Activated T-cell treated with anti-CD3 and anti-CD28 coated beads for 24 hours (primary cell): ENCODE data around the gene TMEM209.
"Not testable (repeated sequence)": the region's sequence is repeated elsewhere in the genome, so short reads cannot be mapped to it uniquely, and the experiment has no call there.

Experiments used
- DNase-seq: peaks from one replicate; pipeline ENCODE4 v3.0.0-alpha.2; 2020; ENCODE audit warnings: low read depth

Gene TMEM209

DNA sequence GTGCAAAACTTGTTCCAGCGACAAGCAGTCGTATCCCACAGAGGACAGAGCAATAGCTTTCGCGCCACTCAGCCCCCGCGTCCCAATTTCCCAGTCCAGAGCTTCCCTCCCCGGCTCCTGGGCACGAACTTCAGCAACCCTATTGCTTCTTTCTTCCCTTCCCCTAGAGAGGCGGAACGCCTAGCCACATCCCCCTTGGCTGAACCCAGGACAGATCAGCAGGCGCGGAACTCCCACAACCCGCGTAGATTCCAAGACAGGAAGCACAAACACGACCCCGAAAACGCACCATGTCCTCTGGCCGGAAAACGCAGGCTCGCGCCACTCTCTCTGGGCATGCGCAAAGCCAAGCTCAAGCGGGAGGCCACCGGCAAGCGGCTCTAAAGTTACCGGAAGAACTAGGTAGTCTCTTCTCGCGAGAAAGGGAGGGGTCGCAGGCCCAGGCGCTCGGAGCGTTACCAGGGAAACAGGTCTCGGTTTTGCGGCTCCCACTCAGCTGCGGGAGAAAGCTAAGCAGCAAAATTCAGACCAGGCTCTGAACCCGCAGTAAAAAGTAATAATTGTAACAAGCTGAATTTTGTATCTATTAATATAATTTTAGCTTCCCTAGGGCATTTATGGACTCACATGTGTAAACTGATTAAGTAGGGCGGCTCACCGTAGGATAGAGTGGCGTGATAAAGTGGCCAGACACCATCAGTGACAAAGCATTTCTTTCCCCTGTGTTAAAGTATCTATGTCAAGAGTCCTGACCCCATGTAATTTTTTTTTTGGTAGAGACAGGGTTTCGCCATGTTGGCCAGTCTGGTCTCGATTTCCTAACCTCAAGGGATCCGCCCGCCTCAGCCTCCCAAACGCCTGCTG, at the start of gene TMEM209:
TMEM209 (minus strand) TSS at position 323 of the 864 bp plus-strand sequence; CDS start at position 292, 31 bp downstream.
- DNase-seq = peak; percentile 94

DNA sequence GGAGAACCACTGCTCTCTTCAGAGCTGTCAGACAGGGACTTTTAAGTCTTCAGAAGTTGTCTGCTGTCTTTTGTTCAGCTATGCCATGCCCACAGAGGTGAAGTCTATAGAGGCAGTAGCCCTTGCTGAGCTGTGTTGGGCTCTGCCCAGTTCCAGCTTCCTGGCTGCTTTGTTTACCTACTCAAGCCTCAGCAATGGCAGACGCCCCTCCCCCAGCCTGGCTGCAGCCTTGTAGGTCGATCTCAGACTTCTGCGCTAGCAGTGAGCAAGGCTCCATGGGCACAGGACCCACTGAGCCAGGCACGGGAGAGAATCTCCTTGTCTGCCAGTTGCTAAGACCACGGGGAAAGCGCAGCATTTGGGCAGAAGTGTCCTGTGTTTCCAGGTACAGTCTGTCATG, 49.3 kb upstream of the TMEM209 start:
- DNase-seq = no peak

DNA sequence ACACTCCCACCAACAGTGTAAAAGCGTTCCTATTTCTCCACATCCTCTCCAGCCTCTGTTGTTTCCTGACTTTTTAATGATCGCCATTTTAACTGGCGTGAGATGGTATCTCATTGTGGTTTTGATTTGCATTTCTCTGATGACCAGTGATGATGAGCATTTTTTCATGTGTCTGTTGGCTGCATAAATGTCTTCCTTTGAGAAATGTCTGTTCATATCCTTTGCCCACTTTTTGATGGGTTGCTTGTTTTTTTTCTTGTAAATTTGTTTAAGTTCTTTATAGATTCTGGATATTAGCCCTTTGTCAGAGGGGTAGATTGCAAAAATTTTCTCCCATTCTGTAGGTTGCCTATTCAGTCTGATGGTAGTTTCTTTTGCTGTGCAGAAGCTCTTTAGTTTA, 44.4 kb upstream of the TMEM209 start:
- not testable (repeated sequence) for DNase-seq

DNA sequence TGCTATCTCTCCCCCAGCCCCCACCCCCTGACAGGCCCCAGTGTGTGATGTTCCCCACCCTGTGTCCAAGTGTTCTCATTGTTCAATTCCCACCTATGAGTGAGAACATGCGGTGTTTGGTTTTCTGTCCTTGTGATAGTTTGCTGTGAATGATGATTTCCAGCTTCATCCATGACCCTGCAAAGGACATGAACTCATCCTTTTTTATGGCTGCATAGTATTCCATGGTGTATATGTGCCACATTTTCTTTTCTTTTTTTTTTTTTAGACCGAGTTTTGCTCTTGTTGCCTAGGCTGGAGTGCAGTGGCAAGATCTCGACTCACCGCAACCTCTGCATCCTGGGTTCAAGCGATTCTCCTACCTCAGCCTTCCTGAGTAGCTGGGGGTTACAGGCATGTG, 43.6 kb upstream of the TMEM209 start:
- DNase-seq = not testable (repeated sequence)

DNA sequence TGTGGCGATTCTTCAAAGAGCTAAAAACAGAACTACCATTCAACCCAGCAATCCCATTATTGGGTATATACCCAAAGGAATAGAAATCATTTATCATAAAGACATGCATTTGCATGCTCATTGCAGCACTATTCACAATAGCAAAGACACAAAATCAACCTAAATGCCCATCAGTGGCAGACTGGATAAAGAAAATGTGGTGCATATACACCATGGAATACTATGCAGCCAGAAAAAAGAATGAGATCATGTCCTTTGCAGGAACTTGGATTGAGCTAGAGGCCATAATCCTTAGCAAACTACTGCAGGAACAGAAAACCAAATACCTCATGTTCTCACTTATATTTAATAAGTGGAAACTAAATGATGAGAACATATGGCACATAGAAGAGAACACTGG, 41.3 kb upstream of the TMEM209 start:
- not testable (repeated sequence) for DNase-seq

DNA sequence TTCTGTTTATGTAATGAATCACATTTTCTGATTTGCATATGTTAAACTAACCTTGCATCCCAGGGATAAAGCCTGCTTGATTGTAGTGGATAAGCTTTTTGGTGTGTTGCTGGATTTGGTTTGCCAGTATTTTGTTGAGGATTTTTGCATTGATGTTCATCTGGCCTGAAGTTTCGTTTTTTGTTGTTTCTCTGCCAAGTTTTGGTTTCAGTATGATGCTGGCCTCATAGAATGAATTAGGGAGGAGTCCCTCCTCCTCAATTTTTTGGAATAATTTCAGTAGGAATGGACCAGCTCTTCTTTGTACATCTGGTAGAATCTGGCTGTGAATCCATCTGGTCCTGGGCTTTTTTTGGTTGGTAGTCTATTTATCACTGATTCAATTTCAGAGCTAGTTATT, 38.3 kb upstream of the TMEM209 start:
- DNase-seq = not testable (repeated sequence)

DNA sequence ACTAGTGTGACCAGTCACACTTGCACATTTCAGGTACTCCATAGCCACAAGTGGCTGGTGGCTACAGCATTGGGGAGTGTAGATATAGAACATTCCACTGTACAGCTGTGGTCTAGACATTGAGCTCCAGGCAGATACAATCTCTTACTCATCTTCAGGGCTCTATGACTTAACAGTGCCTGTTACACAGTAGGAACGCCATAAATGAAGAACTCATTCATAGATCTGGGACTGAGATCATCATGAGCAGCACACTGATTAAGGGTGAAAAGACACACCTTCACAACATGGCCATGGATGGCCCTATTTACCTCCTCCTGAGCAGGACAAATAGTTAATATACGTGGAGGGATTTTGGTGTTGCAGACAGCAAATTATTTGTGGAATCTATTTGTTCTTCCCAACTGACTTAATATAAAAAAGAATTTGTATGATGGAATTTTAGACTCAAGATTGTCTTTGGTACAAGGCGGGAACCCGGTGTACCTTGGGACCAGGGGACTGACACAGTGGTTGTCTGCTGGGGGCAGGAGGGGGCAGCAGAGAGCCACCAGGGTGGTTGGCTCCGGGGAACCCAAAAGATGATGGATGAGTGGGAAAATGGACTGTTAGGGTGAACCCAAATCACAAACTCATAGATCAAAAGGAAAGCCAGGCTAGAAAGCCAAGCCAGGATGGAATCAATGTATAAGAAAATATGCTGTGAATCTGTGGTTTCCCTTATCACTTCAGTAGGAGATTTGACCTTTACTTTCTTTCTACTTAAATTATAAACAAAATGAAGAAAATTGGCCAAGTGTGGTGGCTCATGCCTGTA, 37.2 kb upstream of the TMEM209 start:
- DNase-seq = peak; percentile 44

DNA sequence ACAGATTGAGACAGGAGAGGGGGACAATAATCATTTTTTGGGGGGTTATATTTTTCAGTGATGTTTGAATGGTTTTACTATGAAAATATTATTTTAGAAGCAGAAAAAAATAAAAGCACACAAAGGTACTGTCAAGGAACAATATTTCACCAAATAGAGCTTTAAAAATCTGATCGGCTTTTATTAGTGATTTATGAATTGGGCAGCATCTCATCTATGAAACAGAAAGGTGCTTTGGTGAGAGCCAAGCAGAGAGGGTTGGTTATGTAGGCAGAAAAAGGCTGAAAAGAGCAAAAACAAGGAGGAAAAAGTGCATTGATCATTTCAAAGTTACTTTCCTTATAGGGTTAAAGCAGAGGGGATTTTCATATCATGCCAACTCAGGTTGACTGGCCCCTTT, 35.0 kb upstream of the TMEM209 start:
- no peak for DNase-seq

DNA sequence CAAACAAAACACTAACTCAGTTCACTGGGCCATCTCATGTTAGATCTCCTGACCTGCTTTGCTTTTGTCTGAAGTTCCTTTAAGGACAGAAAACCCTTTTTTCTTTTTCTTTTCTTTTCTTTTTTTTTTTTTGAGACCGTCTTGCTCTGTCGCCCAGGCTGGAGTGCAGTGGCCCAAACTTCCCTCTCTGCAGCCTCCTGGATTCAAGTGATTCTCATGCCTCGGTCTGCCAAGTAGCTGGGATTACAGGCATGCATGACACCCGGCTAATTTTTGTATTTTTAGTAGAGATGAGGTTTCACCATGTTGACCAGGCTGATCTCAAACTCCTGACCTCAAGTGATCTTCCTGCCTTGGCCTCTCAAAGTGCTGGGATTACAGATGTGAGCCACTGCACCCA, 31.2 kb upstream of the TMEM209 start:
- DNase-seq = not testable (repeated sequence)

DNA sequence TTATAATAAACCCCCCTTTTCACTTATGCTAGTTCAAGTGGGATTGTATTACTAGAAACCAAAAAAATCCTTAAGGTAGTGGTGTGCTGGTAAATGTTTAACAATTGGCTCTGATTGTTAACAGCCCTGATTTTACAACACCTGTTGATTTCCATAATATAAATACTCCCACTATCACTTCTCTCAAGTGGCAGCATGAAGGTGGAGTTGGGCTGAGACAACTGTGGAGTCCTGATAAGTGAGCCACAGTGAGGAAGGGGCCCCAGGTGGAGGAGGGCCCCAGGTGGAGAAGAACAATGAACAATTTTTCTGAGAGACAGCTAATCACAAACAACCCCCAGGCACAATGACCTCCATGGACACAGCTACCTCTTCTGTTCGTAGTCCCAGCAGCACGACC, 28.9 kb upstream of the TMEM209 start:
- no peak for DNase-seq

DNA sequence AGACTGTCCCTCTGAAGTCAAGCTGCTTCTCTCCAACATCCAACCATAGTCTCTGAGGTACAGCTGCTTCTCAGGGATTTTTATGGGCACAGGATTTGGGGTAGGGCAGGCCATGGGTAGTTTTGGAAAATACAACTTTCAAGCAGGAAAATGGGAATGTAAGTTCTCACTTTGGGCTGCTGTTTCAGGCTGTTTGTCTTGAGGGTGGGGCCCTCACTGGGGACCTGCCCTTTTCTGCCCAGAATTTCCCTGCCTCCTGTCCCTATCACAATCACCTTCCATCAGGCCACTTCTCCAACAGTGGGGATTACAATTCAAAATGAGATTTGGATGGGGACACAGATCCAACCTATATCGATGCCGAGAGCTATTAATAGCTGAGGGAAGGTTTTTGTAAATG, 27.0 kb upstream of the TMEM209 start:
- DNase-seq = no peak

DNA sequence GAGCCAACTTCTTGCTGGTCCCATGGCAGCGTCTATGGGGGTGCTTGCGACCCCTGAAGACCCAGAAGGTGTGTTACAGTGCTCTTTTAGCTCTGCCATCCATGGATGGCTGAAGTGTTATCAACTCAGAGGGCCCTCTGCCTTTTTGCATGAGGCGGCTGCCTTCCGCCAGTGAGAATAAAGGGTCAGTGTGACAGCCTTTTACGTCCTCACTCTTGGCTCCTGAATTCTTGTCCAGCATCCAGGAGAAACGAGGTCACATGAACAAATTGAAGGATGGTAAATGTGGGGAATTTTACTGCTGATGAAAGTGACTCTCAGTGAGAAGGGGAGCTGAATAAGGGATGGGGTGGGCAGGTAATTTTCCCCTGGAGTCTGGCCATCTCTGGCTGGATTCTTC, 26.6 kb upstream of the TMEM209 start:
- DNase-seq = no peak

DNA sequence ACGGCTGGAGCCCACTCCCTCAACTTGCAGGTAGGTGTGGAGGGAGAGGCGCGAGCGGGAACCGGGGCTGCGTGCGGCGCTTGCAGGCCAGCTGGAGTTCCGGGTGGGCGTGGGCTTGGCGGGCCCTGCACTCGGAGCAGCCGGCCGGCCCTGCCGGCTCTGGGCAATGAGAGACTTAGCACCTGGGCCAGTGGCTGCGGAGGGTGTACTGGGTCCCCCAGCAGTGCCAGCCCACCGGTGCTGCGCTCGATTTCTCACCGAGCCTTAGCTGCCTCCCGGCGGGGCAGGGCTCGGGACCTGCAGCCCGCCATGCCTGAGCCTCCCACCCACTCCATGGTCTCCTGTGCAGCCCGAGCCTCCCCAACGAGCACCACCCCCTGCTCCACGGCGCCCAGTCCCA, 24.8 kb upstream of the TMEM209 start:
- DNase-seq = not testable (repeated sequence)

DNA sequence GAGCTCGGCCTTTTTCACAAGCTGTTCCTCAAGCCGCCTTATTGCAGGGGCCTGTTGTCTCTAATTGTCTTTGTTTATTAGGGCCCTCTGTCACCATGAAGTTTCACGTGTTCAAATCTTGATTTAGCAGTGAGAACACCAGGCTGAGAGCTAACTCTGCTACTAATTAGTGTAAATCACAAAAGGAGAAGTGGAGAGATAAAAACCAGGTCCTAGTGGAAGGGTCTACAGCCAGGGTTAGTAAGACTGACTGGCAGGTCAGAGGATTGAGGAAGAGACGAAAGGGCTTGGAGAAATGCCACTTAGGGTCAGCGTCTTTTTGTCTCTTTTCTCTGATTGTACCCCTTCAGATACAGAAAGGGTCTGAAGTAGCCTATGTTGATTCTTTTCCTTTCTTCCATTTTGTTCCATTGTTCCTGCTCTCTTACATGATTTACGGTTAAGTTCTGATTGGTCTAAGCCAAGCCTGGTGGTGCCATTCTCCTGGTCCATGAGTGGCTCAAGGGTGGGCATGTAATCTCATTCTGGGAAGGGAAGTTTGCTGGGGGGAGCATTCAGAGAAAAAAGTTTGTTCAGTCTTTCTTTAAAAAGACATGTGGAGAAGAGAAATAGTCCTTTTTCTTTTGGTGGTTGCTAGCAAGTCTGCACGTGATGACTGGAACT, 23.8 kb upstream of the TMEM209 start:
- no peak for DNase-seq

DNA sequence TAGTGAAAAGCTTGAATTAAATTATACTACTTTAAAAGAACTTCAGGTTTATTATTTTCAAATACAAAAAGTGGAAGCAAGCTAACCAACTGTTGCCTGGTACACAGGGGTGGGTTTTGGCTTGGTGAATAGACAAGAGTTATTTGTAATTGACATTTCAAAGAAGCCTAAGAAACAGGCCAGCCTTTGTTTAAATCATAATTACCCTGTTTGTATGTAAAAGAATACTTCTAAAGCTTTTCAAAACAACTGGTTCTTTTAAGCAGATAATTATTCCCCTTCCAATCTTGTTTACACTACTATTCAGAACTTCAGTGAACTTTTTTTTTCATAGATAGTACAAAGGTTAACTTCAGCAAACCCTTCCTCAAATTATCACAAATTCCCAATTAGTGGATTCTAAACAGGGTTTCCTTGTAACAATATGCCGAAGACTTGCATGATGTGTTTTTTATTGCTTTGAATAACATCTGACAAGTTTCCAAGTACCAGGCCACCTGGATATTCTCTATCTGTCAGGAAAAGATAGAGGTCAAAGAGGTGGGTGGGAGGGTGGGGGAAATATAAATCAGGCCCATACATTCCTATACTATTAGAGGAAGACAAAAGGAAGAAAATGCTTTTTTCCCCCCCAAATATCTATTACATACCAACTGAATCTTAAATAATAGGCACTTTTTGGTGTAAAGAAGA, 22.8 kb upstream of the TMEM209 start:
- DNase-seq = no peak

DNA sequence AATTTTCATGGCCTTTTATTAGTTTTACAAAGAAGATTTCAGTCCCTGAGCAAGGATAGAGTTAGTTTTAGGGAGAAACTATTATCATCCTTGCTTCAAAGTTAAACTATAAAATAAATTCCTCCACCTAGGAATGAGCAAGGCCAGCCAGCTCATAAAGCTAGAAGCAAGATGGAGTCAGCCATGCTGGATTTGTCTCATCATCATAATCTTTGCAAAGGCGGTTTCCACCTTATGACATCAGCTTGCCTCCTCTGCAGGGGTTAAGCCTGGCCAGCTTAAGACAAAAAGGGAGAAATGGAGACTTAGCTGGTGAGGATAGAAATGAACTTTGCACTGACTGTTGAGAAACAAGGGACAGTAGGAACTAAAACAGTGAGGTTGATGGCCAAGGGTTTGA, 21.1 kb upstream of the TMEM209 start:
- no peak for DNase-seq

DNA sequence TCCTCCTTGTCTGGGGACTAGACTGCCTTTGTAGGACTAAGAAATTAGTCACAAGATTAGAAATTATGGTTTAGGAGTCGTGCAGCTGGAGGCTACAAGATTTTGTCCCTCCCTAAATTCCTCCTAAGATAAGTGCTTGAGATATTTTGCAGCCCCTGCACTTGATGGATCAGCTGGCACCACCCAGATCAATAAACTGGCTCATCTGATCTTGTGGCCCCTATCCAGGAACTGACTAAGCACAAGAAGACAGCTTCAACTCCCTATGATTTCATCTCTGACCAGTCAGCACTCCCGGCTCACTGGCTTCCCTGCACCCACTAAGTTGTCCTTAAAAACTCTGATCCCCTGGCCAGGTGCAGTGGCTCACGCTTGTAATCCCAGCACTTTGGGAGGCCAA, 19.7 kb upstream of the TMEM209 start:
- not testable (repeated sequence) for DNase-seq

DNA sequence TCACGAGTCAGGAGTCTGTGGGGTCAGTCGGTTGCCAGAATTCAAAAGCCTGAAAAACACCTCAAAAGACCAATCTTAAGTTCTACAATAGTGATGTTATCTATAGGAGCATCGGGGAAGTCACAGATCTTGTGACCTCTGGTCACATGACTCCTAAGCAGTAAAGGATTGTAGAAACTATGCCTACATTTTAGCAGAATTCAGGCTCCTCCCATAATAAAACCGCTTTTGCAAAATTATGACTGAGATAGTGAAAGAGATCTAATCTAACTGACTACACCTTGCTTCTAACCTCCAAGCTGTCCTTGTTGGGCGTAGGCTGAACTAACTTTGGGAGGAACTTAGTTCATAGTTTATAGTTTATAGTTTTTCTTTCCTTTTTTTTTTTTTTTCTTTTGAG, 19.0 kb upstream of the TMEM209 start:
- DNase-seq = no peak

DNA sequence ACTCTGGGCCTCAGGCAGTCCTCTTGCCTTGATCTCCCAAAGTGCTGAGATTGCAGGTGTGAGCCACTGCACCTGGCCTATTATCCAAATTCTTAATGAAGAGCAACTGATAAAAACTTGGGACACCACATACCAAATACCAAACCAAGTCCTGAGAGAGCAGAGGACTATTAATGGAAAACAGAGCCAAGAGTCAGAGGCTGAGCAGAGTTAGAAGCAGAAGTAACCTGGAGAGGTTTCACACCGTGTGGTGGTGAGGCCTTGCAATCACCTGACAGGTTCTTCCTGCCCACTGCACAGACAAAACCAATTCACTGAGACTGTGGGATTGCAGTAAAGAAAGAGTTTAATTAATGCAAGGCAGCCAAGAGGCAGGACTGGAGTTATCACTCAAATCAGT, 18.4 kb upstream of the TMEM209 start:
- no peak for DNase-seq

DNA sequence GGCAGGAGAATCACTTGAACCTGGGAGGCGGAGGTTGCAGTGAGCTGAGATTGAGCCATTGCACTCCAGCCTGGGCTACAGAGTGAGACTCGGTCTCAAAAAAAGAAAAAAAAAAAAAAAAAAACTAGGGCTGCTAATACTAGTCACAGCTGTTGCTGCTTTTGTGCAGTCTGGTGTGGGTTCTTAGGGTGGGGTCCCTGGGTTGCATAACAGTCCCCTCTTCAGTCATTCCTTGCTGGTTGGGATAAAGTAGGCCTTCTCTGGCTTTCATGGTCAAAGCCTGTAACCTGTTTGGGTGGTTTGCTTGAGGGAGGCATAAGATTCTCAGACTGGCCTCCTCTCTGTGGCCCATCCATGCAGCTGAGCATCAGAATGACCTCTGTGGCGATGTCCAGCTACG, 16.5 kb upstream of the TMEM209 start:
- DNase-seq = no peak

DNA sequence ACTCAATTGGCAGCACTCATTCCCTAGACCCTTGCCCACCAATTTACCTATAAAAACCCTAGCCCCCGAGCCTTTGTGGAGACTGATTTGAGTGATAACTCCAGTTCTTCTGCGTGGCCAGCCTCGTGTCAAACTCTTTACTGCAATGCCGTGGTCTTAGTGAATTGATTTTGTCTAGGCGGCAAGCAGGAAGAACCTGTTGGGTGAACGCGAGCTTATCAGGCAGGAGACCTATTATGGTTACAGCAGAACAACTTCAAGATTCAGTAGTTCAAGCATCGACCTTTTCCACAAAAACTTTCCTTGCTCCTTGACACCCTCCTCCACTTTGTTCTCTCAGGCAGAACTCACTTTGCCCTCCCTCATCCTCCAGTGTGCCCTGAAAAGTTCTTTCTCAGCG, 14.7 kb upstream of the TMEM209 start:
- DNase-seq = no peak
